GM12891 (cell line): Measurements from ENCODE around the gene DNAH11.

ENCODE experiments used
- POLR2AphosphoS5 ChIP-seq: IDR thresholded peaks from 2 replicates; pipeline ENCODE4 v1.6.1; 2011; ENCODE audit warnings: low read depth, low read length, control low read depth
- POU2F2 ChIP-seq: IDR thresholded peaks from 2 replicates; pipeline ENCODE4 v1.6.1; 2011; ENCODE audit warnings: low read depth, mild to moderate bottlenecking, control low read depth, low read length, moderate library complexity

DNA sequence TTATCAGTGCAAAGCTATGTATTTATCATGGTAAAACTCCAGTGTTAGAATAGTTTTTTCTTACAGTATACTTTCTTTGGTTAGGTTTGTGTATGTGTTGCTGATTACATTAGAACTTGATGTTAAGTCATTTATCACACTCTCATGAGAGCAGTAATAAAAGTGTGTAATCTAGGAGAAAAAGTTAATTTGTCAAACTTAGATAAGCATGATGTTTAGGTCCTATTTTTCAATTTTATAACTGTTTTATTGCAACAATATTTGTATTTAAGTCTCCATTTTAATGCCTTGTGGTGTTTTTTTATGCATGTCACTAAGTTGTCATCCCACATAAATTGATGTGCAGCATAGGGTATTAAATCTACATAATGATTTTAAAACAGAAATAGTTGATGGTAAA lies 28.8 kb upstream of the DNAH11 start:
- no peak for TF ChIP-seq POLR2AphosphoS5
- no peak for TF ChIP-seq POU2F2
